ENCODE results near the gene RABL2B. TPM values are rescaled to one million over a fixed set of nuclear protein-coding genes. Genes with fewer than 3 reads are reported as not detected.

Gene RABL2B
- total RNA-seq, 1 experiment from 2014 or later, result 30.2 TPM

- H3K4me1 Mint-ChIP-seq (ENCODE audit: insufficient read depth, unreplicated experiment), result no peaks in the 10 kb centered on the region
These were observed 53.2 kb downstream of the RABL2B start for GRCh38 chr22:50730013-50730891.

GRCh38 chr22:50729391-50730012 is 53.9 kb downstream of the RABL2B start:
- Mint-ChIP-seq H3K4me1 (ENCODE audit: insufficient read depth, unreplicated experiment) (no peaks in the 10 kb centered on the region), H3K27ac (ENCODE audit: low read depth, unreplicated experiment) (no peak overlapping the region), H3K4me3 (ENCODE audit: unreplicated experiment) (no peak overlapping the region), H3K36me3 (ENCODE audit: insufficient read depth, unreplicated experiment) (no peaks in the 10 kb centered on the region), H3K9me3 (ENCODE audit: unreplicated experiment) (no peaks in the 10 kb centered on the region), H3K27me3 (ENCODE audit: insufficient read depth, unreplicated experiment) (peaks cover 10% of the 10 kb centered on the region)
- TF ChIP-seq, protein P1, sequence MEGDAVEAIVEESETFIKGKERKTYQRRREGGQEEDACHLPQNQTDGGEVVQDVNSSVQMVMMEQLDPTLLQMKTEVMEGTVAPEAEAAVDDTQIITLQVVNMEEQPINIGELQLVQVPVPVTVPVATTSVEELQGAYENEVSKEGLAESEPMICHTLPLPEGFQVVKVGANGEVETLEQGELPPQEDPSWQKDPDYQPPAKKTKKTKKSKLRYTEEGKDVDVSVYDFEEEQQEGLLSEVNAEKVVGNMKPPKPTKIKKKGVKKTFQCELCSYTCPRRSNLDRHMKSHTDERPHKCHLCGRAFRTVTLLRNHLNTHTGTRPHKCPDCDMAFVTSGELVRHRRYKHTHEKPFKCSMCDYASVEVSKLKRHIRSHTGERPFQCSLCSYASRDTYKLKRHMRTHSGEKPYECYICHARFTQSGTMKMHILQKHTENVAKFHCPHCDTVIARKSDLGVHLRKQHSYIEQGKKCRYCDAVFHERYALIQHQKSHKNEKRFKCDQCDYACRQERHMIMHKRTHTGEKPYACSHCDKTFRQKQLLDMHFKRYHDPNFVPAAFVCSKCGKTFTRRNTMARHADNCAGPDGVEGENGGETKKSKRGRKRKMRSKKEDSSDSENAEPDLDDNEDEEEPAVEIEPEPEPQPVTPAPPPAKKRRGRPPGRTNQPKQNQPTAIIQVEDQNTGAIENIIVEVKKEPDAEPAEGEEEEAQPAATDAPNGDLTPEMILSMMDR (IDR thresholded peaks at IDR 0.05; ENCODE audit: unreplicated experiment), result no peak
- ChIA-PET CTCF (no interaction called here), POLR2A (no interaction called here)
- no TSS peak for BruUV-seq (replicated peaks)
- DNase-seq (ENCODE audit: unreplicated experiment), result no peak
- intact Hi-C loops (cut with micrococcal nuclease), result no loop called here

More at GRCh38 chr22:50730013-50730891, 53.2 kb downstream of the RABL2B start:
- ChIA-PET CTCF (no interaction called here), POLR2A (interaction anchor here (0.6 kb wide), 1 partner anchor 404 kb away, joined by 4 read pairs; the partner anchor contains the start of gene DENND6B)
- no peaks in the 10 kb centered on the region for H3K36me3 Mint-ChIP-seq (ENCODE audit: insufficient read depth, unreplicated experiment)
- TF ChIP-seq, protein P1 (IDR thresholded peaks at IDR 0.05; ENCODE audit: unreplicated experiment), result no peak
- intact Hi-C loops (cut with micrococcal nuclease), result no loop called here
- no TSS peak for BruUV-seq (replicated peaks)
- DNase-seq (ENCODE audit: unreplicated experiment), result no peak
- H3K27ac Mint-ChIP-seq (ENCODE audit: low read depth, unreplicated experiment), result no peak overlapping the region
- H3K9me3 Mint-ChIP-seq (ENCODE audit: unreplicated experiment), result no peaks in the 10 kb centered on the region
- H3K4me3 Mint-ChIP-seq (ENCODE audit: unreplicated experiment), result no peak overlapping the region
- H3K27me3 Mint-ChIP-seq (ENCODE audit: insufficient read depth, unreplicated experiment), result peaks cover 17% of the 10 kb centered on the region

DNA sequence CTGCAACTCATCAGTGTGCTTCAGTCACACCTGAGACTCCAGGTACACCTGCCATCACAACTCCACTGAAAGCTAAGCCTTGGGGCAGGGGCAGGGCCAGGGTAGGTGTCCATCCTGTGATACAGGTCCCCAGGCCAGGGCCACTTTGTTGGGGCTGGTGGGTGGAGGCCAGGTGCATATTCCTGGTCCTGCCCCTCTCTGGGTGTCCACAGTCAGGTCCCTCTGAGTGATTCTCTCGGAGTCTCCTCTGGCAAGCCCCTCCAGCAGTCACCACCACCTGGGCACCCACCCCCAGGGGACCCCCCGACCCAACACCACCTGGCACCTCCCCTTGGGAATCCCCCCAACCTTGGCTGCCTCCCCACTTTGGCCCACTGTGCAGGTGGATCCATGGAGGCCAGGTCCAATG is 54.9 kb downstream of the RABL2B start:
- Mint-ChIP-seq H3K9me3 (ENCODE audit: unreplicated experiment) (no peaks in the 10 kb centered on the region), H3K4me3 (ENCODE audit: unreplicated experiment) (no peak overlapping the region), H3K27ac (ENCODE audit: low read depth, unreplicated experiment) (no peak overlapping the region), H3K4me1 (ENCODE audit: insufficient read depth, unreplicated experiment) (no peaks in the 10 kb centered on the region), H3K36me3 (ENCODE audit: insufficient read depth, unreplicated experiment) (no peaks in the 10 kb centered on the region), H3K27me3 (ENCODE audit: insufficient read depth, unreplicated experiment) (no peaks in the 10 kb centered on the region)
- no peak for DNase-seq (ENCODE audit: unreplicated experiment)
- no TSS peak for BruUV-seq (replicated peaks)
- ChIA-PET POLR2A (no interaction called here), CTCF (no interaction called here)
- intact Hi-C loops (cut with micrococcal nuclease), result no loop called here
- TF ChIP-seq, protein P1 (IDR thresholded peaks at IDR 0.05; ENCODE audit: unreplicated experiment), result no peak

GRCh38 chr22:50727678-50728522 is 55.5 kb downstream of the RABL2B start:
- Mint-ChIP-seq H3K9me3 (ENCODE audit: unreplicated experiment) (no peaks in the 10 kb centered on the region), H3K4me1 (ENCODE audit: insufficient read depth, unreplicated experiment) (no peaks in the 10 kb centered on the region), H3K36me3 (ENCODE audit: insufficient read depth, unreplicated experiment) (no peaks in the 10 kb centered on the region), H3K27ac (ENCODE audit: low read depth, unreplicated experiment) (no peak overlapping the region), H3K4me3 (ENCODE audit: unreplicated experiment) (no peak overlapping the region), H3K27me3 (ENCODE audit: insufficient read depth, unreplicated experiment) (no peaks in the 10 kb centered on the region)
- TF ChIP-seq, protein P1 (IDR thresholded peaks at IDR 0.05; ENCODE audit: unreplicated experiment), result no peak
- no TSS peak for BruUV-seq (replicated peaks)
- no peak for DNase-seq (ENCODE audit: unreplicated experiment)
- ChIA-PET CTCF (no interaction called here), POLR2A (no interaction called here)
- intact Hi-C loops (cut with micrococcal nuclease), result no loop called here
